H9 (cell line): Measurements from ENCODE around the gene ARMS2. TPM values are rescaled to one million over a fixed set of nuclear protein-coding genes. Genes with fewer than 3 reads are reported as not detected.

ENCODE experiments used
- DNase-seq: peaks from one replicate; pipeline ENCODE4 v3.0.0-alpha.2; 2017
- H2AFZ ChIP-seq: one replicate; pipeline ENCODE4 v1.6.1; 2013; ENCODE audit warnings: mild to moderate bottlenecking, low read length, control low read depth, moderate library complexity
- H2AK5ac ChIP-seq: 2 replicates; pipeline ENCODE4 v1.6.1; 2013; ENCODE audit warnings: low read length, control low read depth, mixed read lengths; ENCODE audit not compliant: insufficient read length
- H2BK120ac ChIP-seq: one replicate; pipeline ENCODE4 v1.6.1; 2013; ENCODE audit warnings: low read depth, mild to moderate bottlenecking, low read length, control low read depth, inconsistent platforms; ENCODE audit not compliant: poor library complexity, severe bottlenecking
- H2BK12ac ChIP-seq: 2 replicates; pipeline ENCODE4 v1.6.1; 2013; ENCODE audit warnings: low read length, control low read depth, mixed read lengths, low read depth; ENCODE audit not compliant: insufficient read length
- H2BK15ac ChIP-seq: 2 replicates; pipeline ENCODE4 v1.6.1; 2013; ENCODE audit warnings: low read depth, low read length, control low read depth
- H2BK20ac ChIP-seq: one replicate; pipeline ENCODE4 v1.6.1; 2013; ENCODE audit warnings: low read depth, mild to moderate bottlenecking, low read length, control low read depth, inconsistent platforms; ENCODE audit not compliant: poor library complexity, severe bottlenecking
- H2BK5ac ChIP-seq: 2 replicates; pipeline ENCODE4 v1.6.1; 2013; ENCODE audit warnings: low read length, control low read depth, mixed read lengths; ENCODE audit not compliant: insufficient read length
- H3K14ac ChIP-seq: 2 replicates; pipeline ENCODE4 v1.6.1; 2013; ENCODE audit warnings: low read length, control low read depth; ENCODE audit not compliant: insufficient read depth
- H3K18ac ChIP-seq: 2 replicates; pipeline ENCODE4 v1.6.1; 2013; ENCODE audit warnings: low read depth, mild to moderate bottlenecking, mixed read lengths, low read length, control low read depth; ENCODE audit not compliant: insufficient read length
- H3K23ac ChIP-seq: 2 replicates; pipeline ENCODE4 v1.6.1; 2013; ENCODE audit warnings: low read length, control low read depth, mixed read lengths, low read depth; ENCODE audit not compliant: insufficient read length
- H3K23me2 ChIP-seq: 2 replicates; pipeline ENCODE4 v1.6.1; 2013; ENCODE audit warnings: low read depth, mild to moderate bottlenecking, mixed read lengths, low read length, control low read depth; ENCODE audit not compliant: insufficient read length, poor library complexity, severe bottlenecking
- H3K27ac ChIP-seq: 2 replicates; pipeline ENCODE4 v1.5.1; 2013; ENCODE audit warnings: low read length, control low read depth, mixed read lengths, low read depth; ENCODE audit not compliant: insufficient read length
- H3K27me3 ChIP-seq: 2 replicates; pipeline ENCODE4 v1.6.1; 2013; ENCODE audit warnings: low read length, control low read depth, inconsistent platforms; ENCODE audit not compliant: insufficient read depth
- H3K4ac ChIP-seq: 2 replicates; pipeline ENCODE4 v1.6.1; 2013; ENCODE audit warnings: low read depth, mild to moderate bottlenecking, control low read depth, inconsistent platforms, low read length, moderate library complexity
- H3K4me1 ChIP-seq: 2 replicates; pipeline ENCODE4 v1.6.1; 2013; ENCODE audit warnings: low read length, control low read depth, inconsistent platforms; ENCODE audit not compliant: insufficient read depth
- H3K4me2 ChIP-seq: 2 replicates; pipeline ENCODE4 v1.6.1; 2013; ENCODE audit warnings: low read length, control low read depth, mixed read lengths; ENCODE audit not compliant: insufficient read length, insufficient read depth
- H3K56ac ChIP-seq: 2 replicates; pipeline ENCODE4 v1.6.1; 2013; ENCODE audit warnings: low read depth, mild to moderate bottlenecking, mixed read lengths, low read length, control low read depth; ENCODE audit not compliant: insufficient read length
- H3K79me1 ChIP-seq: 2 replicates; pipeline ENCODE4 v1.6.1; 2013; ENCODE audit warnings: low read depth, mild to moderate bottlenecking, moderate library complexity, low read length, control low read depth, inconsistent platforms; ENCODE audit not compliant: insufficient read depth, poor library complexity, severe bottlenecking
- H3K79me2 ChIP-seq: 2 replicates; pipeline ENCODE4 v1.6.1; 2013; ENCODE audit warnings: low read length, control low read depth, inconsistent platforms; ENCODE audit not compliant: insufficient read depth
- H3K9ac ChIP-seq: 2 replicates; pipeline ENCODE4 v1.6.1; 2013; ENCODE audit warnings: low read length, control low read depth, mixed read lengths; ENCODE audit not compliant: insufficient read length; ENCODE audit errors: extremely low read depth
- H3K9me3 ChIP-seq: one replicate; pipeline ENCODE4 v1.6.1; 2013; ENCODE audit warnings: low read depth, low read length, inconsistent platforms; ENCODE audit not compliant: control insufficient read depth
- H3T11ph ChIP-seq: one replicate; pipeline ENCODE4 v1.6.1; 2013; ENCODE audit warnings: mild to moderate bottlenecking, low read length, control low read depth, inconsistent platforms
- H4K20me1 ChIP-seq: one replicate; pipeline ENCODE4 v1.6.1; 2013; ENCODE audit not compliant: control insufficient read depth, insufficient read length, insufficient read depth
- H4K5ac ChIP-seq: 2 replicates; pipeline ENCODE4 v1.6.1; 2013; ENCODE audit warnings: low read depth, mild to moderate bottlenecking, mixed read lengths, low read length, control low read depth; ENCODE audit not compliant: insufficient read length
- H4K8ac ChIP-seq: replicated peaks from 2 replicates; pipeline ENCODE4 v1.6.1; 2013; ENCODE audit warnings: low read length, control low read depth, mixed read lengths, low read depth; ENCODE audit not compliant: insufficient read length
- H4K91ac ChIP-seq: 2 replicates; pipeline ENCODE4 v1.6.1; 2013; ENCODE audit warnings: low read depth, mild to moderate bottlenecking, moderate library complexity, mixed read lengths, low read length, control low read depth; ENCODE audit not compliant: insufficient read length
- H3K27ac Mint-ChIP-seq, 3 experiments: 2 replicates in 2 of 3; 3 replicates in 1 of 3; pipeline ENCODE4 v1.8.0; 2020 to 2021; ENCODE audit warnings: mixed read lengths in 3 of 3, mild to moderate bottlenecking in 1 of 3, moderate library complexity in 1 of 3
- H3K27me3 Mint-ChIP-seq: 2 replicates; pipeline ENCODE4 v1.8.0; 2021; ENCODE audit warnings: low read depth, mild to moderate bottlenecking, moderate library complexity, mixed read lengths
- H3K36me3 Mint-ChIP-seq, 3 experiments: 2 replicates in 2 of 3; 3 replicates in 1 of 3; pipeline ENCODE4 v1.8.0; 2020 to 2021; ENCODE audit warnings: low read depth in 3 of 3, mixed read lengths in 3 of 3; ENCODE audit not compliant: insufficient read depth in 1 of 3
- H3K4me1 Mint-ChIP-seq, 2 experiments: 2 replicates each; pipeline ENCODE4 v1.8.0; 2020; ENCODE audit warnings: mixed read lengths in 2 of 2
- H3K4me3 Mint-ChIP-seq, 2 experiments: 2 replicates in 1 of 2; 3 replicates in 1 of 2; pipeline ENCODE4 v1.8.0; 2020 to 2021; ENCODE audit warnings: mild to moderate bottlenecking in 2 of 2, mixed read lengths in 2 of 2, moderate library complexity in 1 of 2
- H3K9me3 Mint-ChIP-seq, 2 experiments: 2 replicates in 1 of 2; 3 replicates in 1 of 2; pipeline ENCODE4 v1.8.0; 2020; ENCODE audit warnings: mild to moderate bottlenecking in 2 of 2, mixed read lengths in 2 of 2, moderate library complexity in 1 of 2
- CTCF ChIP-seq: fragments of 200-600 bp; sonication (generic); conservative IDR thresholded peaks from 3 replicates; pipeline ENCODE4 v1.8.0; 2021; ENCODE audit warnings: antibody characterized with exemption, mild to moderate bottlenecking
- WGBS: extraction: QIAGEN DNeasy Blood & Tissue Kit; methylation state at CpG from one replicate; pipeline ENCODE4 v1.1.7; 2013; ENCODE audit warnings: missing lambda C conversion rate, low lambda C conversion rate, mixed read lengths; ENCODE audit not compliant: insufficient read length; ENCODE audit errors: extremely low coverage; 5-methylcytosine and 5-hydroxymethylcytosine counted together
- total RNA-seq: library from RNA; stranded (reverse); gene quantifications from 2 replicates; pipeline ENCODE4 v1.2.1, GENCODE V29; 2021

The ARMS2 gene
- total RNA-seq, 1 experiment from 2014 or later, result not detected

DNA sequence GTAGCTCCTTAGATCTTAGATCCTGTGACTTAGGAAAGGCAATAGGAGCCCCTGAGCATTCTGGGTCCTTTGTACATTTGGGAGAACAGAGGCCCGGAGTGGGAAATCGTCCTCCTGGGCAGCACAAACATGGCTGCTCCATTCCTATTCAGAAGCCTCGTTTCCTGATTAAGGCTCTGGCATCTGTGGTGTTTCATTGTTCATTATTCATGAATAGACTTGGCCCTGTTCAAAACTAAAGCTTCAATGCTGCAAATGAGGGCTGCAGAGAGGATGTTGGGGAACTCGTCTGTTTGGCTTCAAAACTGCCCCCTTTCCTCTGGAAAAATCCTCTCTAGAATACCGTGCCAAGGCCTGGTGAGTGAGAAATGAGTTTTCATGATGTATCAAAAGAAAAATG, 3.5 kb downstream of the ARMS2 start:
- Histone ChIP-seq H2BK12ac (no peak overlapping the region), H3K4me2 (no peak overlapping the region), H3K79me2 (no peaks in the 10 kb centered on the region), H4K20me1 (no peaks in the 10 kb centered on the region), H3K23me2 (peaks cover 17% of the 10 kb centered on the region), H3K56ac (no peak overlapping the region), H3K23ac (no peak overlapping the region), H3K4me1 (no peaks in the 10 kb centered on the region), H2BK5ac (no peak overlapping the region), H2BK20ac (no peak overlapping the region), H3K14ac (no peak overlapping the region), H2AFZ (no peak overlapping the region), H4K5ac (no peak overlapping the region), H3K27me3 (peaks cover 19% of the 10 kb centered on the region), H3K18ac (no peak overlapping the region), H3K9me3 (no peaks in the 10 kb centered on the region), H3K9ac (no peak overlapping the region), H2BK15ac (no peak overlapping the region), H4K8ac (no peak overlapping the region), H2BK120ac (no peak overlapping the region), H3K4ac (no peak overlapping the region), H3K79me1 (no peaks in the 10 kb centered on the region), H2AK5ac (no peak overlapping the region), H3K27ac (no peak overlapping the region), H3T11ph (no peak overlapping the region), H4K91ac (no peak overlapping the region)
- Mint-ChIP-seq H3K4me1 (peaks cover 17 to 26% of the 10 kb centered on the region in 2 experiments), H3K27ac (no peak overlapping the region), H3K27me3 (peaks cover 42% of the 10 kb centered on the region), H3K9me3 (no peaks in the 10 kb centered on the region; a peak in 2 of 5 replicates), H3K36me3 (no peaks in the 10 kb centered on the region), H3K4me3 (no peak overlapping the region)
- no peak for DNase-seq
- WGBS, result no CpG with 5 or more reads among the region's 5 CpGs
- no peak for TF ChIP-seq CTCF
